EH (cell line): ENCODE results near the gene CCDC69.

Experiments
- DNase-seq: peaks from one replicate; pipeline ENCODE4 v3.0.0-alpha.2; 2015; ENCODE audit warnings: low read depth

The CCDC69 gene

DNA sequence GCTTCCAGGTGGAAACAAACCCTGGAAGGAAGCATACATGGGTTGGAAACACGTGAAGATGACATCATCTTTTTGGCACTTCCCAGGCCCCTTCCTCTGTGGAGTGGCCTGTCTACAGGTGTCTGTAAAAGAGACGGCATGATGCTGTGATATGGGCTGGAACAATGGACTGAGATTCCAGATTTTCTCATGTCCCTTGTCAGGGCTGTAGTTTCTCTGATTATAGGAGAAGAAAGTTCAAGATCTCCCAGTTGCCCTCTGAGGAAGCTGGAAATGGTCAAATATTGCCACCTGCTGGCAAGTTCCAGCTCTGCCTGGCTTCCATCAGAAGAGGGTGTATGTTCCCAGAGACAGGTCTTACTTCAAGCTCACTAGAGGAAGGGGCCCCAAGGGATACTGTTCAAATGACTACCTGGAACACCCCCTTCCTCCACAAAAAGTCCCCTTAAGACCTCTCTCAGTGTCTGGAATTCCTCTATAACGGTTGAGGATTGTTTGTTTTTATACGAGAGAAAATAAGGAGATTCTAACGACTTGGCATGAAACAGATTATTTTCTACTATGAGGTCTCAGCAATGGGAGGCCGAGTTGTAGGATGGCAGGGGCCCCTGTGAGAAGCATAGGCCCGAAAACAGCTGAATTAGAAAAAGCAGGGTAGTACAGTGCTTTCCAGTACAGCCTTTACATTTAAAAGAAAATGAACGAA, 59.1 kb downstream of the CCDC69 start:
- DNase-seq: peak; percentile 80

DNA sequence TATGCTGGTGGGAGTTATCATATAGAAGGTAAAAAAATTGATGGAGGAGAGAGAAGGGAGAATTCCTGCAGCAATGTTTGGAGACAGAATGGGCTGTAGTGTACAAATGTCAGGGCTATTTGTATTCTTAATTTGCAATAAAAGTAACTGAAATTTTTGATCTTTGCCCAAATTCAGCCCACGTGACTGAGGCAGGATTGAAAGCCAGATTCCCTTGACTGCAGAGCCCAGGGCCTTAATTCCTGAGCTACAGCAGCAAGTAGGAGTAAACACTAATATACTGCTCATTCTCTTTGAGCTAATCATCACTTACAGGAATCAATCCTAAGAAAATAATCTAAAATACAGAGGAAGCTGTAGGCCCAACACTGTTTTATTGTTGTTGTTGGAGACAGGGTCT, 61.1 kb downstream of the CCDC69 start:
- DNase-seq: peak; percentile 63

DNA sequence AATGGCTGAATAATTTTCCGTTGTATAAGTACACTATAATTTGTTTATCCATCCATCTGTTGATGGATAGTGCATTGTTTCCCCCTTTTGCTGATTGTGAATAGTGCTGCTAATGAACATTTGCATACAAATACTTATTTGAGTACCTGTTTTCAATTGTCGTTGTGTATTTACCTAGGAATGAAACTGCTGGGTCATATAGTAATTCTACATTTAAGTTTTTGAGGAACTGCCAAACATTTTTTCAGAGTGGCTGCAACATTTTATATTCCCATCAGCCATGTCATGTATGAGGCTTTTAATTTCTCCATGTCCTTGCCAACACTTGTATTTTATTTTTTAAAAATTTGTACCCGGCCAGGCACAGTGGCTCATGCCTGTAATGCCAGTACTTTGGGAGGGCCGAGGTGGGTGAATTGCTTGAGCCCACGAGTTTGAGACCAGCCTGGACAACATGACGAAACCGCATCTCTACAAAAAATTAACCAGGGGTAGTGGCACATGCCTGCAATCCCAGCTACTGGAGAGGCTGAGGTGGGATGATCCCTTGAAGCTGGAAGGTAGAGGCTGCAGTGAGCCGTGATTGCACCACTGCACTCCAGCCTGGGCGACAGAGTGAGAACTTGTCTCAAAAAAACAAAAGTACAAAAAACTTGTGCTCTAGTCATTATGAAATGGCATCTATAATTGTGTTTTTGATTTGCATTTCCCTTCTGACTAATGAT, 64.1 kb downstream of the CCDC69 start:
- no peak for DNase-seq

DNA sequence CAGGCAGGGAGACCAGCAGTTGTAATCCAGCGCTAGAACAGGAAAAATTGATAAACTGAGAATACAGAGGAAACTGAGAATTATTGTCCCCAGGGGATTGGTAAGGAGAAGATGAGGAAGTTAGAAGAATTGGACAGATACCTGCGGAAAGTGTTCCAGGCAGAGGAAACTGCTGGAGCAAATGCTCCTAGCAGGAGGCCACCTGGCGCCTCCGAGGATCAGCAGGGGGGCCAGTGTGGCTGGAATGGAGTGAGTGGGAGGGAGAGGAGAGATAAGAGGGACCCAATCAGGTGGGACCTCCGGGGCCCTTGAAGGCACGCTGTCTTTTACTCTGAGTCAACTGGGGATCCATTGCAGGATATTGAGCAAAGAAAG, 65.6 kb downstream of the CCDC69 start:
- DNase-seq: no peak

DNA sequence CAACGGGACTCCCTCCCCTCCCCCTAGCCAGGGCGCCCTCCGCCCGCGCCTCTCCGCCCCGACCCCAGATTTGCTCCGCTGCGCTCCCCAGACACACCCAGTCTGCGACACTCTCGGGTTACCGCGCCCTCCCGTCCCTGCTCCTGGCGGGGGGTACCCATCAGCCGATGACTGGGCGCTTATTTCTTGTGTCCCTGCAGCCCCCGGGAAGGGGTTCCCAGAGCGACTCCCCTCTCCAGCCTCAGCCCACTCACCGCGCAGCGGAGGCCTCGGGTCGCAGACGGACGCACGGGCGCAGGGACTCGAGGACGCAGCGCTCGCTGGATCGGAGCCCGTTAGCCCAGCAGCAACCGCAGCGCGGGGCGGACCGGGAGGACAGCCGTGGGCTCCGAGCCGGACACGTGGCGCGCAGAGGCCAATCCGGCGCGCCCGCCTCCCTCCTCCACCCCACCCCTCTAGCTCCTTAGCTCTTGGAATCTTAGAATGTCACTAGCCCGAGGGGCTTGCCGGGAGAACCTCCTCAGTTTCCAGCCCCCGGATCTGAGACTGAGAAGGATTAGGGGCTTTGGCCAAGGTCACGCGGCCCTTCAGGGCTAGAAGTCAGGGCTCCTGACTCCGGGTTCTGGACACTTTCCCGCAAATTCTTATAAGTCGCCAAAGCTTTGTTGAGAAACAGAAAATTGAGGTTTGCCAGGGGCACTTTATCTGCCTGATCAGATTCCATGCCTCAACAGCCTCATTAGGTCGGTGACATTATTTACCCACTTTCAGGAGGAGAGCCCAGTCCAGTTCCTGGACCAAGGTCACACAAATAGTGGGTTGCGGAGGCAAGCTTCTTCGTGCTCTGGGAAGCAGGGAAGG, 66.2 kb downstream of the CCDC69 start, which contains the start of gene ANXA6:
ANXA6 (minus strand) TSS at position 354 of the 861 bp plus-strand sequence. CDS start 9,878 bp downstream, outside the sequence.
- peak; percentile 89 for DNase-seq

DNA sequence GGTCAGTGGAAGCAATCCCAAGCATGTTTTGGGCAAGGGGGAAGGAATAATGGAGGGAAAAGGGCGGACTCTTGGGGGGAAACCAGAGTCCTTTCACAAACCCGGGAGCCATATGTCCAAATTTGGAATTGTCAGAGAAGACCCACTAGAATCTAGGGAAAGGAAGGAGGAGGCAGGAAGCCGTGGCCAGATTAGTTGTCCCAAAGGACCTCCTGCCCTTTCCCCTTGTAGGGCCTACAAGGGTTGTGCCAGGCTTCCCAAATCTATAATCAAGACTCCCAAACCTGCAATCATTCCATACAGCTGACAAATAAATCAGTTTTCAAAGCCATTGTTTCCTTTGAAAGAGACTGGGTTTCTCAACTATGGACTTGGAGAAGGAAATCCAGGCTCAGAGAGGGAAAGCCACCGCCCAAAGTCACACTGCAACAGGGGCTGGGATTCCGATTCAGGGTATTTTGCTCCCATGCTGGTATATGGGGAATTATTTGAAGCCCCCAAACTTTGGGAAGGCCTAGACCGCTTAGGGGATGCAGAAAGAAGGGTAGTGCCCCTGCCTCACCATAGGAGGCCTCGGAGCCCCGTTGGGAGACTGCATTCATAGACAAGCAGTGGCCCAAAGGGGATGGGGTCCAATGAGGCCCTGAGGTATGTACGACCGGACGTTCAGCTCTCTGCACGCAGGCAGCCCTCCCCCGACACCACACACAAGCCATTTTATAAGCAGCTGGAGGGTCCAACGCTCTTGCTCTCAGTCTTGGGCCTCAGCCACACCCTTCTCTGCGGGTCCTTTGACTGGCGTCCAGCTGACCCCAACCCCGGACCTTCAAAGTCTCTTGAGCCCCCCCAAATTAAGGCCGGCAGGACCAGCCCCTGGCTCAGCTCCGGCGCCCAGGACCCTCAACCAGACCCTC, 67.1 kb downstream of the CCDC69 start:
- peak; percentile 72 for DNase-seq

DNA sequence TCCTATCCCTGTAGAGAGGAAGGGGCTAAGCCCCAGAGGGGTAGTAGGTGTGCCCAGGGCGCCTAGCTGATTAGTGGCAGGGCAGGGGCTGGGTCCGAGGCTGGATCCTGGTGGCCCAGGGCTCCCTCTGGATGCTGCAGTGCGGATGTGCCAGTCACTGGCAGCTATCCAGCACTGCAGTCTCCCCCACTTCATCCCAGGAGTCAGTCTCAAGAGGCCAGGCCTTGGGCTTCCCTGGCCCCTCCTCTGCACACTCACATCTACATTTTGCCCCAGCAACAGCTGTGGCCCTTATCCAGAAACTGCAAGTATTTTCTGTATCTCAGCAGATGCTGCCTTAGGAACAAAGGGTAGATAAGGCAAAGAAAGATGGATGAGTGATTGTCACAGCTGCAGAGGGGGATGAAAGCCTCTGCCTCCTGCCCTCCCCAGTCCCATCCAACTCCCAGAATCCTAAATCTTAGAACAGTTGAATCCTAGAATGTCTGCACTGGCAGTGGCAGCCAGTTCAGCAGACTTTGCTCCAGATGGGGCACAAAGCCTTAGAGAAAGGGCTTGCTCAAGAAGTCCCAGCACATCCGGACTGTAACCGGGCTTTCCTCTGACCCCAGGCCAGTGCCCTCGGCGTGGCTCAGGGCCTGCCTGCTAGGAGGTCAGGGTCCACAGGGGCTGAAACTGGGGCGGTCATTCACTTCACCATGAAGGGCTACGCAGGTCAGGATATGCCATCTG, 68.0 kb downstream of the CCDC69 start:
- DNase-seq: peak; percentile 72

DNA sequence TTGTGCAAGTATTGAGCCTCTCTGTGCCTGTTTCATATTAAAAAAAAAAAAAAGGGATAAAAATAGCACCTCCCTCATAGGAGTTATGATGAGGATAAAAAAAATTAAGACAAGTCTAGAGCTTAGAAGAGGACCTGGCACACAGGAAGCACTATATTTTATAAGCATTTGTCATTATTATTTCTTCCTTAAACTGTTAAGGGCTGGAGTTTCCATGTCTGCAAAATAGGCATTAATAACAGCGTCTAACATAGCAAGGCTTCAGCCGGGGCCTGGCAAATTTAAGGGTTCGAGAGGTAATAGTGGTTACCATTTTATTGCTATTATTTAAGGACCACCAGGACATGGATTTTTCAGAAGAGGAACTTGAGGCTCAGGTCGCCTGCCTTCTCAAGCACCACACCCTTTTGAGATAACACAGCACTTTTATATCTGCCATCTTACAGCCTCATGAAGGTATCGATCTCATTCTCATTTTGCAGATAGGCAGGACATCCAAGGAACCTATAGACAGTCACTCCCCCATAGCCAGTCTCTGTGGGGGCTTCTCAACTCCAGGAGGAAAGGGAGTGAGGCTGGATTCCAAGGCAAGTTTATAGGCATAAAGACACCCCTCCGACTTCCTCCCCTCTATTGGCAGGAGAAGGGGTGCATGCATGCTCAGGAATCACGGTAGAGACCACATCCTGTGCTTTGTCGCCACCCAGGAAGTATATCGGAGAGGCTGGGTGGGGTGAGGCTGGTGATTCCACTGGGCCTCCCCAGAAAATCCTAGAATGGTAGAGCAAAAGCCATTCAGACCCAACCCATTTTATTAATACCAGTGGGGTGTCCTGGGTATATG, 68.7 kb downstream of the CCDC69 start:
- peak; percentile 67 for DNase-seq

DNA sequence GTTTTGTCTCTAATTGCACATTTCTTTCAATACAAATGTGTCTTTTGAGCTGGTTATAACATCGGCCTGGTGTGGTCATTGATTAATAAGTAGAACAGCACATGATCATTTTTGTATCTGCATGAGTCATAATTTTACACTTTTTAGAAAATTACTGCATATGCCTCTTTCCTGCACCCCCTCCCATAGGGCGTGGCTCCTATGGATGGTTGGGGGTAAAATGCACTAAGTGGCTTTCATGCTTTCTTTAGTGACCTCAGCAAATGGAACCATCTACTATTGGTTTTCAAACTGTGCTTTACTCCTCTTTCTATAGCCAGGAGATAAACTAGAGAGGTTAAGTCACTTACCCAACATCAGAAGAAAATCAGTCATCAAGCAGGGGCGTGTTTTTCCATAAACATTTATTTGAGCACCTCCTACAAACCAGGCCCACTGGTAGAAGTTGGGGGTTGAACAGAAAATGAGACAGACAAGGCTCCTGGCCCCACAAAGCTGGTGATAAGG, 70.1 kb downstream of the CCDC69 start:
- no peak for DNase-seq

DNA sequence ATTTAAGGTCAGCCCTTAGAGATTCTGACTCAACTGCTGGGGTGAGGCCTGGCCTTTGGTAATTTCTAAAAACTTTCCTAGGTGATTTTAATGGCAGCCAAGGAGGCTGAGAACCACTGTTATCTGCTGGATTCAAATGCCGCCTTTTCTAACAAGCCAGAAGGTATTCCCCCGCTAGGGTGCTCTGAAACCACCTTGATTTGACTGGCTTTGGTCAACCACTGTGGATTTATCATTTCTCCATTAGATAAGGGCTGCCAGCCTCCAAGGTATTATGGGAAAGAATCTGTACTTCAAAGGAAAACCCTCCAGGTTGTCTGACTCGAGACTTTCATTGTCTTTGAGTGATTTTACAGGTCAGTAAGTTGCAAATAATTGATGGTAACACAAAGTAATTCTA, 70.6 kb downstream of the CCDC69 start:
- no peak for DNase-seq

DNA sequence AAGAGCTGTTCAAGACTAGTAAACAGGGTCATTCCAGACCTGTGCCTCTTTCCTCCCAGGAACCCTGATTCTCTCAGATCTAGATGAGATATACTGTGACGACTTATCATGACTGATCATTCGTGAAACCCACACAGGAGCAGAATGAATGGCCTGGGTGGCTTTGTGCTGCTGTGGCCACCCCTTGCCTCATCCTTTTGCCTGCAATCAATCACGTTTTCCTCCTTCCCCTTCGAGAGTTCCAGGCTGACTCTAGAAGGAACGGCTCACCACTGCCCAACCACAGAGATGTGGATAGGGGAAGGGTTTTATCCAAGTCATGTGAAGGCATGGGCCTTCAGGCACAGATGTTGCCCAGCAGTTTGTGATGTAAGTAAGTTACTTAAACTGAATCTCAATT, 72.1 kb downstream of the CCDC69 start:
- no peak for DNase-seq

DNA sequence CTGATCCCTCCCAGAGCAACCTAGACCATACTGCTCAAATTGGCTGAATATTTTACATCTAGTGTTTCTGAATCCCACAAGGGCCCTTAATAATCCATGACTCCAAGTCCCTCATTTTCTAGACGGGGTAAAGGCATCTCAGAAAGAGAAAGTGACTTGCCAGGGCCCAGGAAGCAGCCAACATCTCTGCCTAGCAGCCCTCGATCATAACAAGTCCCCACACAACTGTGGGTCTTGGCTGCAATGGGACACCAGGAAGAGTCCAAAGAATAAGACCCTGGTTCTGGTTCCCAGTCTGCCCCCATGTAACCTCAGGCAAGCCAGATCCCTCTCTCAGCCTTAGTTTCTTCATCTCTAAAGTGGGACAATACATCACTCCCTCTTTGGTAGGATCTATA, 72.6 kb downstream of the CCDC69 start:
- DNase-seq: no peak

DNA sequence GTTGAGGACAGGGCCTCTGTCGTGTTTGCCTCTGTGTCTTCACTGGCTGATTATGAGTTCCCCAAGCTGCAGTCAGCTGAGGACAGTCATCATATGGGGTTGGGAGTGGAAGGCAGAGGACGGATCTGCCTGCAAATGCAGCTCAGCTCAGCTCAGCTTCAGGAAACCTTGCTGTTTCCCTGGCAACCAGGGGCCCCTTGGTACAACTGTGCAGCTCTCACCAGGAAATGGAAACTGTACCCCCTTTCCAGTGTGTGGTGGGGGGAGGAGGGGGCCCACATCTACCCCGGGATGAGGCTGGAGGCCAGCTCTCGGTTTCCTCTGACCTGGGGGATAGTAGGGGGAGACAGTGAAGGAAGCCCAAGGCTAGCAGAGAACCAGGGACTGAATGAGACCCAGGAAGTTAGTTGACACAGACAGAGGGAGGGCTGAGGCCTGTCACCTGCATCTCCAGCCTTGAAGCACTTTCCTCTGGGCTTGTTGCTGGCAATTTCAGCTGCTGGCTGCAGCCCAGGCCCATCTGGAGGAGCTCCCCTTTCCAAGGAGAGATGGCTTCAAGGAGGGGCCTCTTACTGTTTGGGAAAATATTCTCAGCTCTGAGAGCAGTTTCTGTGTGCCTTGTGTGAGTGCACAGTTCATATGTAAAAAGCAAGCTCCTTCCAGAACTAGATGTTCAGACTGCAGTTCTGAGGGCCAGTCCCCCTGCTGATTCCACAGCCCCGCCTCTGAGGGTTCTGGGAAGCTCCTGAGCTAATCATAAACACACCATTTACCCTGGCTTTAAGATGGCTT, 73.2 kb downstream of the CCDC69 start:
- peak; percentile 33 for DNase-seq

DNA sequence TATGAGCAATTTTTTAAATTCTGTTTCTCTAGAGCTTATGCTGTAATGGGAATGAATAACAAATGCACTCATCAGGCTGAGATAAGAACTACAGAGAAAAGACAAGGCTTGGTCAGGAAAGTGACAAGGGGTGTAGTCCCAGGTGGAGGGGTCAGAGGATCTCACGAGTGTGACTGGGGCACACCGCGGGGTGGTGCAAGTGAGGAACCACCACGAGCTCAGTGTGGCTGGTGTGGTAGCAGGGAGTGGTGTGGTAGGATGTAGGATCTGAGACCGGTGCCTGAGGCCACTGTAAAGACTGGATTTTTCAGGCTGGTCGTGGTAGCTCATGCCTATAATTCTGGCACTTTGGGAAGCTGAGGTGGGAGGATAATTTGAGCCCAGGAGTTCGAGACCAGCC, 75.3 kb downstream of the CCDC69 start:
- no peak for DNase-seq

DNA sequence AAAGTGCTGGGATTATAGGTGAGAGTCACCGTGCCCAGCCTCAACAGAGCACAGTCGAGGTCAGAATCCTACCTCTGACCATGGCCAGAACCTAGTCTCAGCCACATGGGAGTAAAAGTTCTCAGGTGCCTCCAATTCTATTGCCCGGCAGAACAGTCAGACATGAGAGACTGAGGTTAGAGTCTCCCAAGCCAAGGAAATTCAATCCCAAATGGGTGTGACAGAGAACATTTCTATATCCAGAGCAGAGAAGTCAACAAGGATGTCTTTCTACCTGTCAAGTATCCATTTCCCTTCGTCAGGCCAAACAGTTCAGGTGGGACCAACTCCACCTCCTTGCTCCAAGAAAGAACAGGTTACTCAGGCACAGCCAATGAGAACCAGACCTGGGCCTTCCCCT, 76.9 kb downstream of the CCDC69 start:
- no peak for DNase-seq

DNA sequence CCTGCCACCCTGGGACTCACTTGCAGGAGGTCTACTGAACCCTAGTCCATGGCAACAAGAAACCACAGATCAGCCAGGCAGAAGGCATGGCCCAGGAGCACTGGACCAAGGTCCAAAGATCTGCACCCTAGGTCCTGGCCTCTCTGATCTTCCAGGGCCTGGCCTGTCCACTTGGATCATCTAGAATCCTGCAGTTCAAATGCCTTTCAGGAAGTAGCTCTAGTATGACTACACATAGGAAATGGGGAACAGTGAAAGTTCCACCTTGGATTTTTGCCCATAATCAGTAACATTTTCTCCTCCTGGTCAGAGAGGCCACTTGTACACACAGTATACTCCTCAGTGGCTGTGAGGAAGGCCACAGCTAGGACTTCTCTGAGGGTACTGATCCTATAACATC, 77.8 kb downstream of the CCDC69 start:
- DNase-seq: peak; percentile 30

DNA sequence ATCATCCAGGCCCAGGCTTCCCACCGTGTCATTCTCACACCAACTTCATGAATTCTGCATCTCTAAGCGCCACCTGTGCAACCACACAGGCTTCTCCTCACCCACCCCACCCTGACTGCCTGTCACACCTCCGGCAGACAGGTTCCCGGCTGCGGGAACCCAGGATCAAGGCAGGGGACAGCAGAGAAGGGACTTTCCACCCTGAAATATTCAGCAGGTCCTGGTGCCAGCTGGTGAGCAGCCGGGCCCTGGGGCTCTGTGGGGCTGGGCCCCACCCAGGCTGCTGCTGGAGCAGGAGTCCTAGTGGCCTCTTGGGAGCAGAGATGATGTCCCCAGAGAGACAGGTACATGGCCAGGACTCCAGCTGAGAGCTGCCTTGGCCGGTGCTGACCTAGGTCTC, 79.0 kb downstream of the CCDC69 start:
- DNase-seq: no peak

DNA sequence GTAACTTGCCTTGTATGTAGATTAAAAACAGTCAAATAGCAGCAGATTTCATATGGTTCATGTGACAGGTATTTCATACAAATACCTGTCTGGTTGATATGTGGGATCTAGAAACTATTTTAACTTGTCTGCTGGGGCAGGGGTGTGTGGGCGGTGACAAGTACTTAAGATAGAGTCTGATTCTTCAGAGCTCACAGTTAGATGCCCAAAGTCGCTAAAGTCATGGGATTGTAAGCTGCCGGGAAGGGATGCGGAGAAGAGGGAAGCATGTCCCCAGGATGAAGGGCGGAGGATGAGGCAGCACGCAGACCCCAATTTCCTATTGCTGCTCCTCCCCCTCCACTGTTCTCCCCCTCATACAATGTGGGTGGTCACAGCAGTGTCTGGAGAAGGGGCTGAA, 79.6 kb downstream of the CCDC69 start:
- no peak for DNase-seq

DNA sequence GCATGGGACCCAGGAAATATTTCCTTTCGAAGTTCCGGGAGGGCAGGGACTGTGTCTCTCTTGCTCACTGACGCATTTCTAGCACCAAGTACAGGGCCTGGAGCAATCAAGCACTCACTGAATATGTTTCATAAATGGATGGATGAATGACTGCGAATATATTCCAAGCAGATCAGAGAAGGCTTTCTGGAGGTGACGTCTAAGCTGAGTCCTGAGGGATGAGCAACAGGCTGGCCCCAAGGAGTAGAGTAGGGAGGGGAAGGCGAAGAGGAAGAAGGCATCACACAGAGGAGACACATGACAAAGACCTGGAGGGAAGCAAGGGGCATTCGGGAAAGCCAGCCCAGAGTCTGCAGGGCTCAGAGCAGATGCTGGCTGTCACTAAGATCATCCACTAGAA, 80.2 kb downstream of the CCDC69 start:
- no peak for DNase-seq
